Urothelium cell line (cell line): ENCODE data around the gene IMMP2L.
"Not testable (repeated sequence)": the region's sequence is repeated elsewhere in the genome, so short reads cannot be mapped to it uniquely, and the experiment has no call there.

ENCODE experiments used
- DNase-seq: peaks from one replicate; pipeline ENCODE4 v3.0.0; 2011; ENCODE audit warnings: low spot score, mixed read lengths
- FAIRE-seq: peaks from 2 replicates; lab custom pipeline; 2011; peaks lifted over from hg19 to GRCh38; lab: Jason Lieb, UNC

The IMMP2L gene

DNA sequence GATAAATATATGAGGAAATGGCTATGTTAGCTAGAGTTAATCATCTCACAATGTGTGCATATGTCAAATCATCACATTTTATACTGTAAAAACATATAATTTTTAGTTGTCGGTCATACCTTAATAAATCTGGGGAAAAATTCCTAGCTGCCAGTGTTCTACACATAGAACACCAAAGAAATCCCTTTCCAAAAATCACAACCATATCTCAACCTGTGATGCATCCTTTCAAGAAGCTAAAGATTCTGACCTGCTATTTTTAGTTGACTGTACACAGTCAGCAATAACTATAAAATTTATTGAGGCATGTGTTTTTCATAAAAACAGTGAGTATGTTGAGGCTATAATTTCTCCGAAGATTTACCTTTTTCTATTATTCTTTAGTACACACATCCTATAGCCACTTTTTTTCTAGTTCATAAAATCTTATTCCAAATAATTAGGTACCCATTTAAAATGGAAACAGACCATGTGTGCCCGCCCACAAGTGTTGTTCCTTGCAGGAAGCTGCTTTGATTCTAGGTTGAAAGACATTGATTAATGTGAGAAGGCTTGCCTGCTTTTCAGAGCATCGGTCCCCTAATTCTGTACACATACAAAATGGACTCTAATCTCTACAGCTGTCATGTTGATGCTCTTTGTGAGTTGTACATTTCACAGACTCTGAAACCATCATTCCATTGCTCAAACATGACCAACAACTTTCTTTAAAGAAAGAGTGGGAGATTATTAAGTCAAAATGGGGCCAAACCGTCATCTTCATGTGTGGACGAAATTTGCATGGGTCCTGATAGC, 588.9 kb downstream of the IMMP2L start:
- no peak for DNase-seq
- FAIRE-seq = no peak

DNA sequence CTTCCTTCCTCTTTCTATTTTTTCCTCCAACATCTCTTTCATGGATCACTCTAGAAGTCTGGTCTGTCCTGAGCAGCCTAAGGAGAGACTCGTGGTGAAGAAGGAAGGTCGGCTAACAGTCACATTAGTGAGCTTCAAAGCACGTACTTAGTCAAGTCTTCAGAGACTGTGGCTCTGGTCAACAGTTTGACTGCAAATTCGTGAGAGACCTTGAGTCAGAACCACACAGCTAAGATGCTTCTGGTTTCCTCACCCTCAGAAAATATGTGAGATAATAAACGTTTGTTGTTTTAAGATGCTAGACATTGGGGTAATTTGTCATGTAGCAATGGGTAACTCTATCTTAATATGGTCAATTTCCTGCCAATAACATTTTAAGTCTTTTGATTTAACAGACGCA, 597.5 kb downstream of the IMMP2L start:
- no peak for FAIRE-seq

DNA sequence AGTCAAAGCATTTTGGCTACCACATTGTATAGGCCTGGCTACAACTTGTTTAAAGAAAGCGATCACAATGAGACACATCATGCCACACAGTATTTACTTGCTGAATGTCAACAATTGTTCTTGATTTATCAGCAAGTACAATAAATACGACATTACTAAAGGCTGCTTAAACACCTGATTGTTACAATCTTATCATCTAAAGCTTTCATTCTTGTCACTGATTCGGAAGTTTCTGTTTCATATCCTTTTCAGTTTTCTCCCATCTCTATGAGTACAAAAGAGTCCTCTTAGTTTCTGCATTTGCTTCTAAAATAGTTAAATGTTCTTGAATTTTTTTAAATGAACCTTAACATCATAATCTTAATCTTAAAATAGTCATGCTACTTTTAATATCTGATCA, 599.5 kb downstream of the IMMP2L start:
- FAIRE-seq (no peak), DNase-seq (no peak)

More for the DNA sequence above, 597.5 kb downstream of the IMMP2L start:
- no peak for DNase-seq

- no peak for DNase-seq
- no peak for FAIRE-seq
These were observed 599.9 kb downstream of the IMMP2L start for GRCh38 chr7:110962374-110962773.

DNA sequence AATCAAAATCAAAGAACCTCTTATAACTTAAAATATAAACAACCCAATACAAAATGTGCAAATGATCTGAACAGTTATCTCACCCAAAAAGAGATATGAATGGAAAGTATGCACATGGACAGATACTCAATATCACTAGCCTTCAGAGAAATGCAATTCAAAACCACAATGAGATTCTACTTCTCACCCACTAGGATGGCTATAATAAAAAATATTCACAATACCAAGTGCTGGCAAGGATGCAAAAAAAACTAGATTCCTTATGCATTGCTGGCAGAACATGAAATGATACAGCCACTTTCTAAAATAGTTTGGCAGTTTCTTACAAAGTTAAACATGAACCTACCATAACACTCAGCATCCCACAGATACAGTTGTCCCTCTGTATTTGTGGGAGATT, 601.5 kb downstream of the IMMP2L start:
- no peak for DNase-seq
- FAIRE-seq = no peak

GRCh38 chr7:110948280-110948679, 614.0 kb downstream of the IMMP2L start:
- FAIRE-seq (no peak), DNase-seq (no peak)

DNA sequence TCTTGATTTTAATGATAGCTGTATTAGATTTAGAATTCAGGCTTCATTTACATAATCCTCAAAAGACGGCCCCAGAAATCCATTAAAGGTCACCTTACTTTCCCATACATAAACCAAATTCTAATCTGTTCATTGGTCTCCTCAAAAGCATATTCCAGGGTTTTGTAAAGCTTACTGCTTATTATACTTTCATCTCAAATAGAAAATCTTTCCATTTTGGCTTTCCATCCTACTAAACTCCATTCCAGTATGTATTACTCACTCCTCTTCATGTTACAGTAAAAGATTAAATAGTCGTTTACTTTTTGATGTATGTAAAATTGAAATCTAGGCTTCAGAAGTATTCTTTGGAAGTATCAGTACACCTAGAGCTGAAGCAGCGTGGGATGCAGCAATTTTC, 614.9 kb downstream of the IMMP2L start:
- FAIRE-seq (no peak), DNase-seq (no peak)

DNA sequence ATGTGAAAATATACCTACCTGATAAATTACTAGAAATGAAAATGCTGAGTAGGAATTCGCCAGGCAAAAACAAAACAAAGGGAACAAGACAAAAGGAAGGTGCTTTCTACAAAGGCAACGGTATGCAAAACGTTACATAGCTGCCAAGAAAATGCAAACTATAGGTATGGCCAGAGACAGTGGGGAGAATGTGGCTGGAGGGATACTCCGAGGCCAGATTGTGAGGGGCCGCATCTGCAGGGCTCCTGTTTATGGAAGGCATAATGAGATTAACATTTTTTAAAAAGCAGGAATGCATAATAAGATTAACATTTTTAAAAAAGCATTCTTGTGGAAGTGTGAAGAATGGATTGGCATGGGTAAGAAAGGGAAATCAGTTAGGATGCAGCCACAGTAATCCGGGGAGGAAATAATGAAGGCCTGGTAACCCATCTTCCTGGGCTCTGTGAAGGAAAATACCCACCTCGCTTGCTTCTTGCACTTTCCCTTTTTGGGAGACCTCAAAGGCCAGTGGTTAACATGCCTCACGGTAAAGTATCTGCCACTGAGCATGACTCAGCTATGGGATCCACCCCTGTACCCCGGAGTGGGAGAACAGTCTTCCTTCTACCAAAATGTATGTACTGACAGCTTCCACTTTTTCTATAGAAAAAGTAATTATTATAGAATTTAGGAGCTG, 617.2 kb downstream of the IMMP2L start:
- no peak for FAIRE-seq
- peak; percentile 2 for DNase-seq

- DNase-seq = no peak
- no peak for FAIRE-seq
These were observed 617.8 kb downstream of the IMMP2L start for GRCh38 chr7:110944448-110944847.

DNA sequence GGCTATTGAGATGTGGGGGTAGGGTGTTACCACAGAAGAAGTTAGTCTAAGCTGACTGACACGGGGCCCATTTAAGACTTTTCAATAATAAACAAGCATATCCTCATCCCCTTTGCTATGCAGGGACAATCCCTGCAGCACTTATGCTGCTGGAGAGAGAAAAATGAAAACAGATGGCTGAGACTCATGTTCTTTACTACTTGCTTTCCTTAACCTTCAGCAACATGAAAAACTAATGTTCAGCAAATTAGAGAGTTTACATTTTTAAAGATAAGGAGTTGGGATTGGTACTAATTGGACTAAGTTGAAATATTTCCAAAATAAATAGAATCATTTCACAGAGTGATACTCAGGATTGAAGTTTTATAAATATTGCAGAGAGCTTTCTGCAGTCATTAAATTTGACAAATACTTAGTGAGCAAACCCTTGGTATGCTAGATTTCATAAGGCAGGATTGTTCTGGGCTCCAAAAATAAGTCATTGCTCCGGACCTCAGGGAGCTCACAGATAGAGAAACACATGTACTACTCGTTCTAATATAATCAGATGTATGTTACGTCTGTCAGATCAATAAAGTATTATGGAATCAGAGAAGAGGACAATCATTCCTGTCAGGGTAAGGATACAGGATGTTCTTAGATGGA, 618.5 kb downstream of the IMMP2L start:
- FAIRE-seq (no peak), DNase-seq (no peak)

DNA sequence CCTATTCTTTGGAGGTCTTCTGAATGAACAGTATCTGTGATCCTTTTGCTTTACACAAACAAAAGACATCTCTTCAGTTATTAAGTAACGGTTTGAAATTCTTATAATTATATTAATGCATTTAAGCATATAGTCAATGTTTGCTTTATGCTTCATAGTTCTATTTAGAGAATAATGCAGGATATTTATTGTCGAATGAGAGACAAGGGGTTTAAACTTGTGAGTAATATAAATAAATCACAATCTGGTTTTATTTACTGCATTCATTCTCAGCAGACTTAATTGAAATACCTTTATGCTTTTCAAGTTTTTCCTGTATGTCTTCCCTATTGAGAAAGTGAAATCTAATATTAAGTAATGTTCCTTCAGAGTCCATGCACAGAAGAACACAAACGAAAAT, 620.9 kb downstream of the IMMP2L start:
- no peak for FAIRE-seq

DNA sequence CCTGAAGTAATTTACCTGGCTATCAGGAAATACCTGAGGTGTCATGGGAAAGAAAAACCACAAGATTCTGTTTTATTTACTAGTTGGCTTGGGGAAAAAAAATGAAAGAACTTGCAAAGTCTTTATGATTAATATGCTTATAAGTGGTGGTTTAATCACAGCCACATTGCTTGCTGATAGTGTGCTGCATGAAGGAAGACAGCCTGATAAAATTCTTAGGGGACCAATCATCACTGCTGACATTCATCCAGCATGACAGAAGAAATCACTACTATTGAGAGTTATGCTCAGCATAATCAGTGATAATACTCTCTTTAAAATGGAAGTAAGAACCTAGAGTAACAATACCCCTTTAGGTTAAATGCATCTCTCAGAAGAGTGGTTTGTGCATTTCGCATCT, 621.5 kb downstream of the IMMP2L start:
- no peak for FAIRE-seq
- no peak for DNase-seq

More for the DNA sequence above, 620.9 kb downstream of the IMMP2L start:
- DNase-seq = no peak

GRCh38 chr7:110938165-110938564, 624.1 kb downstream of the IMMP2L start:
- no peak for FAIRE-seq
- no peak for DNase-seq

DNA sequence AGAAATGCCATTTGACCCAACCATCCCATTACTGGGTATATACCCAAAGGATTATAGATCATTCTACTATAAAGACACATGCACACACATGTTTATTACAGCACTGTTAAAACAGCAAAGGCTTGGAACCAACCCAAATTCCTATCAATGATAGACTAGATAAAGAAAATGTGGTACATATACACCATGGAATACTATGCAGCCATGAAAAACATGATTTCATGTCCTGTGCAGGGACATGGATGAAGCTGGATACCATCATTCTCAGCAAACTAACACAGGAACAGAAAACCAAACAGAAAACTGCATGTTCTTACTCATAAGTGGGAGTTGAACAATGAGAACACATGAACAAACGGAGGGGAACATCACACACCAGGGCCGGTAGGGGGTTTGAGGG, 625.6 kb downstream of the IMMP2L start:
- not testable (repeated sequence) for DNase-seq, FAIRE-seq

DNA sequence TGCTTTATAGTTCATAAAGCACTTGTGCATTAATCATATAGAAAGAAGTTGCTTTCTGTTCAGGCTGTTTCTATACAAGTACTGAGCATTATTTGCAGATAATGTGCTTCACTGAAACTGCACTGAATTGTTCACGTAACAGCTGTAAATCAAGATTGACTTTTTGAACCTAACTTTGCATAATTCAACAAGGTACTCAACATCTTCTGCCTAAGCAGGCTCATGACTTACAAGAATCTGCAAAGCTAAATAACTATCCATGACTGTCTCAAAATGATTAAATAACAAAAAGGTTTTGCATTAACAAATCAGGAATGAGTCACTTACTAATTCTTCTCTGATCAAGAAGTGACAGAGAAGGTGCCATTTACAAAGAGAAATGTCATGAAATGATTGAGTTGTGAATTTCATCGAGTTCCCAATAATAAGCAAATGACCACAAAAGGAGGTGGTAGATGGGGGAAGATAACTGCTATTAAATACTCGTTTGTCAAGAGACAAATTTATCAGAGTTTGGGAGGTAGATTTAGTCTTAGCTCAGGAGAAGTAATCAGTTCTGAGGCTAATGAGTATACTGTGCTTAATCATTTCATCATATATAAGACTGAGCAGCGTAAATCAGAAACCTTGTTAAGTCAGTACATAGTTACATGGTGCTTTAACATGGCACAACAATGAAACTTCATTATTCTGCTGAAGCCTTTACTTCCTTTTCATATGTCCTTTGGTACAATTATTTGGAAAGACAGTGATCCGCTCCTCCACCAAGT, 632.6 kb downstream of the IMMP2L start:
- FAIRE-seq = no peak
- no peak for DNase-seq

DNA sequence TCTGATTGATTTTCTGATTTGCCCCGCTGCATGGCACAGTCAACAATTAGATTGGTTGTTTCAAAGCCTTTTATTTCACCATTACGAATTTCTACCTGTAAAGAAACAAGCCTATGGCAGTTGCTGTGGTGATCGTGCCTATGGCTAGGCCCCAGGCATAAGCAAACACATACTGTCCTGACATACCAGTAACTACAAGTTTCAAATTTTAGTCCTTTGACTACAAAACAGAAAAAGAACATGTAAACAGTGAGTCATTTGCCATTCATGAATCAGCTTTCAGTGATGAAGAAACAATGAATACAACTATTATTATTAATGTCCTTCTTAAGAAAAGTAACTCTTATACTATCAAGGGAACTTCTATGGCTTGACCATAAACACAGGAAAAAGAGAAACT, 639.4 kb downstream of the IMMP2L start:
- DNase-seq (peak; percentile 6), FAIRE-seq (no peak)

DNA sequence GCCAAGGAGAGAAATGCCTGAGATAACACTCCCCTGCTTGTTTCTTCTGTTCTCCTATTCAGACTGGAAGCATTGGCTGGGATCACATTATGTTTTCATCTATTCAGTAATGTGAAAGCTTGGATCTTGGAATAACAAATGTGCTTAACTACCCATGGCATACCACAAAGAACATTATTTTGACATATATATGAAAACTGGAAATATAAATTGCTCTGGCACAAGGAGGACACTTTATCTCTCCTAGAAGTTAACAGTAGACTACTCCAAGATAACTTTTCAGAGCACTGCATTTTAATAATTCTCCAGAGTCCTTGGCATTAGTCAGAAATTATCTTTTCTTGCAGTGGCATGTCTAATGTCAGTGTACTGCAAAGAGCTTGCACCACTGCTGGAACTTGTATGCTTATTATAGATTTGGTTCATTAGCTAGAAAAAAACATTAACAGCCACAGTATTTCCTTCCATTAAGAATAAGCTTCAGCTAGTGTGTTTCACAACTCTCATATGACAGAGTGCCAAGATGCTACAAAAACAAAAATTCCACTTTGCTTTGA, 640.6 kb downstream of the IMMP2L start:
- DNase-seq (no peak), FAIRE-seq (no peak)

GRCh38 chr7:110918949-110919548, 643.2 kb downstream of the IMMP2L start:
- FAIRE-seq (no peak), DNase-seq (no peak)

DNA sequence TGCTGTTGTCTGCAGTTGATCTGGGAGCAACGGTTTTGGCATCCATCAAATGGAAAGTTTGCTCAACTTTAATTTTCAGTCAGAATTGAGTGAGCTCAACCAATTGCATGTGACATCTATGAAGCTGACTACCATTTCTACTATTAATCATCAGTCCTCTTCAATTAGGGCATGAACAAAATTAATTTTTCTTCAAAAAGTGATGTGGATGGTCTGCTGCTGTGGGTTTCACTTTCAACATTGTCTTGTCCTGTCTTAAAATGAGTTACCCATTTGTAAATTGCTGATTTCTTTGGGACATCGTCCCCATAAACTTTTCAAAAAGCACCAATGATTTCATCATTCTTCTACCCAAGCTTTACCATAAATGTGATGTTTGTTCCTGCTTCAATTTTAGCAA, 648.0 kb downstream of the IMMP2L start:
- FAIRE-seq = no peak
- DNase-seq = no peak

- DNase-seq (no peak), FAIRE-seq (no peak)
These were observed 650.7 kb downstream of the IMMP2L start for GRCh38 chr7:110911632-110912031.
